HG03460 (cell line): ENCODE results near the gene CT45A3.
"Not testable (repeated sequence)": the region's sequence is repeated elsewhere in the genome, so short reads cannot be mapped to it uniquely, and the experiment has no call there.

Experiments used
- ATAC-seq: cut with Tn5 transposase; IDR thresholded peaks from one replicate; pipeline ENCODE4 v1.9.1; 2021; ENCODE audit not compliant: unreplicated experiment

CT45A3 gene

DNA sequence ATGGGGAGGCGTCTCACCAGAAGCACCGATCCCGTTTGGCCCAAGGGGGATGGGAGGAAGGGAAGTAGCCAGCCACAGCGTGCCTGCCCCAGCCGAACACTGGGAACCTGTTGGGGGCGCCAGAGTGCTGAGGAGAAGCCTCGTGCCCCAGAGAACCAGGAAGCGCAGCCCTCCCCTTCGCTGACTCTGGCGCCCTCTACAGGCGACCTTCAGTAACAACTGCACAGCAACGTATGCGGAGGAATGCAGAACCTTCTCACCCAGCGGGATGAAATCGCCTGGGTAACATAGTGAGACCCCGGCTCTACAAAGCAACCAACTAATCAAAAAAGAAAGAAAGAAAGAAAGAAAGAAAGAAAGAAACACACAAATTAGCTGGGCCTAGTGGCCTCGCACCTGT lies at the start of gene CT45A3:
CT45A3 (minus strand) TSS at position 101 of the 400 bp plus-strand sequence. CDS start 3,747 bp downstream, outside the sequence.
- not testable (repeated sequence) for ATAC-seq

GRCh38 chrX:135802687-135803086 lies 34.7 kb upstream of the CT45A3 start, which contains the start of gene CT45A6:
Gene CT45A6, minus strand, starts transcription at chrX:135802787. Its CDS starts 3,794 bp downstream, at chrX:135798993.
- ATAC-seq, result not testable (repeated sequence)

- not testable (repeated sequence) for ATAC-seq
These were observed 17.4 kb upstream of the CT45A3 start, which contains the start of gene CT45A5 for GRCh38 chrX:135785403-135785802. Gene CT45A5, minus strand, starts transcription at chrX:135785503. Its CDS starts 3,774 bp downstream, at chrX:135781729.

DNA sequence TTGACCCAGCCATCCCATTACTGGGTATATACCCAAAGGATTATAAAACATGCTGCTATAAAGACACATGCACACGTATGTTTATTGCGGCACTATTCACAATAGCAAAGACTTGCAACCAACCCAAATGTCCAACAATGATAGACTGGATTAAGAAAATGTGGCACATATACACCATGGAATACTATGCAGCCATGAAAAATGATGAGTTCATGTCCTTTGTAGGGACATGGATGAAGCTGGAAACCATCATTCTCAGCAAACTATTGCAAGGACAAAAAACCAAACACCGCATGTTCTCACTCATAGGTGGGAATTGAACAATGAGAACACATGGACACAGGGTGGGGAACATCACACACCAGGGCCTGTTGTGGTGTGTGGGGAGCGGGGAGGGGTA lies 23.3 kb downstream of the CT45A3 start:
- not testable (repeated sequence) for ATAC-seq

GRCh38 chrX:135741192-135741715 lies 26.7 kb downstream of the CT45A3 start:
- no peak for ATAC-seq

DNA sequence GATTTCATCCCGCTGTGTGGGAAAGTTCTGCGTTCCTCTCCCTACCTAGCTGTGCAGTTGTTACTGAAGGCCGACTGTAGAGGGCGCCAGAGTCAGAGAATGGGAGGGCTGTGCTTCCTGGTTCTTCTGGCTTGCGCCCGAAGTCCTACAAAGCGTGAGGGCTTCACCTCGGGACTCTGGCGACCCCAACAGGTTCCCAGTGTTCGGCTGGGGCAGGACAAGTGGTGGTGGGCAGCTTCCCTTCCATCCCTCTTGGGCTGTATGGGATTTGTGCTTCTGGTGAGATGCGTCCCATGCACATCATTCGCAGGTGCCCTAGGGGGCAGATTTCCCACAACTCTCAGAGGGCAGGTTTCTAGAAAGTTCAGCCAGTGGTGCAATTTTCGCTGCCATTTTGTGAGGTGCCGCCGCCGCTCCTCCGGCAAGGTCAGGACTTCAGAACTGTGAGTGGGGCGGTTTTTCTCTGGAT lies 27.3 kb downstream of the CT45A3 start:
- peak; percentile 67 for ATAC-seq

GRCh38 chrX:135737366-135738071 lies 30.5 kb downstream of the CT45A3 start:
- ATAC-seq, result no peak

GRCh38 chrX:135734666-135735065 lies 33.3 kb downstream of the CT45A3 start:
- ATAC-seq, result not testable (repeated sequence)

GRCh38 chrX:135713795-135714194 lies 54.2 kb downstream of the CT45A3 start:
- no peak for ATAC-seq

DNA sequence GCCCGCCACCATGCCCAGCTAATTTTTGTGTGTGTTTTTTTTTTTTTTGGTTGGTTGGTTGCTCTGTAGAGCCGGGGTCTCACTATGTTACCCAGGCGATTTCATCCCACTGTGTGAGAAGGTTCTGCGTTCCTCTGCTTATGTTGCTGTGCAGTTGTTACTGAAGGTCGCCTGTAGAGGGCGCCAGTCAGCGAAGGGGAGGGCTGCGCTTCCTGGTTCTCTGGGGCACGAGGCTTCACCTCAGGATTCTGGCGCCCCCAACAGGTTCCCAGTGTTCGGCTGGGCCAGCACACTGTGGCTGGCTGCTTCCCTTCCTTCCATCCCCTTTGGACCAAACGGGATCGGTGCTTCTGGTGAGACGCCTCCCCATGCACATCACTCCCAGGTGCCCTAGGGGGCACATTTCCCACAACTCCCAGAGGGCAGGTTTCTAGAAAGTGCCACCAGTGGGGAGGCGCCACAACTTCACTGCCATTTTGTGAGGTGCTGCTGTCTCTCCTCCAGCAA lies 54.8 kb downstream of the CT45A3 start, which contains the start of gene CT45A1:
CT45A1 (plus strand) TSS at position 457 of the 507 bp plus-strand sequence. CDS start 5,302 bp downstream, outside the sequence.
- not testable (repeated sequence) for ATAC-seq
